ENCODE measurements around the gene IFT43. TPM values are rescaled to one million over a fixed set of nuclear protein-coding genes. Genes with fewer than 3 reads are reported as not detected.

Gene IFT43
- total and polyA plus RNA-seq, 2 donors (not counting 3 experiments of a cell fraction or from before 2014, with no cell fraction given), result 22.3 to 39.0 TPM

DNA sequence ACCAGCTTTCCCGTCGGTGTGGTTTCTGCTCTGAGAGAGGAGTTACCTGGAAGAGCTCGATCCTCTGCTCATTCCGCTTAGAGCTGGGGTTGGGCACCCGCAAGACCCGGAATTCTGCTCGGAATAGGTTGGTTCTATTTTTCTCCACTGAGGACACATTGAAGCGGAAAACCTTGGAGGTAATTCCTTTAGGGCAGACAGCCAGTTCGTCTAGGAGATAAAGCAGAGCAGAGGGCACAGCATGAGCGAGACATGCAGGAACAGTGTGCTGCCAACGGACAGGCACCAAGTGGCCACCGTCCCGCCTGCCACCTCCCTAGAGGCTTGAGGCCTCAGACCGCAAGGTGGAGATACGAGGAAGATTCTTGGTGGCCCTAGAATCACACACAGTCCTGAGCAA, 14.1 kb upstream of the IFT43 start:
- Histone ChIP-seq H3K27me3 (ENCODE audit: control insufficient read depth in 2 of 2, insufficient read depth in 2 of 2, low read length in 2 of 2) (no peaks in the 10 kb centered on the region), H3K27ac (ENCODE audit: insufficient read depth, low read depth, low read length) (no peak overlapping the region), H3K36me3 (ENCODE audit: control insufficient read depth in 2 of 2, extremely low read depth in 1 of 2, insufficient read depth in 2 of 2, low read length in 2 of 2) (no peaks in the 10 kb centered on the region), H4K20me1 (replicated peaks; ENCODE audit: control insufficient read depth, extremely low read depth, insufficient read depth, low read length) (no peaks in the 10 kb centered on the region), H3K4me2 (ENCODE audit: insufficient read depth, low read length) (no peak overlapping the region), H3K4me3 (replicated peaks in 1 of 3; ENCODE audit: insufficient read depth in 1 of 3, low read depth in 1 of 3, low read length in 3 of 3) (no peak overlapping the region), H3K9me1 (replicated peaks; ENCODE audit: control insufficient read depth, extremely low read depth, insufficient read depth, low read length) (no peaks in the 10 kb centered on the region), H3K9ac (replicated peaks; ENCODE audit: extremely low read depth, insufficient read depth, low read length) (no peak overlapping the region), H3K9me3 (replicated peaks; ENCODE audit: control insufficient read depth, insufficient read depth, low read length) (no peaks in the 10 kb centered on the region), H3K4me1 (ENCODE audit: control insufficient read depth, extremely low read depth, insufficient read depth, low read length) (no peaks in the 10 kb centered on the region), H2AFZ (ENCODE audit: low read depth, low read length) (no peak overlapping the region), H3K79me2 (ENCODE audit: control insufficient read depth, insufficient read depth, low read length) (no peaks in the 10 kb centered on the region)
- CTCF ChIA-PET, result interaction anchor here (1.2 to 4.7 kb wide), 6 partner anchors 9 to 262 kb away, joined by 3 to 31 read pairs (median 4); partner anchors contain the start of gene TGFB3
- intact Hi-C loops (cut with micrococcal nuclease) (no loop called here), dilution Hi-C loops (cut with MboI; ENCODE audit: extremely low pct_ligation_motif_present, low sequenced_read_pairs) (no loop called here)
- no TSS peak for BruUV-seq (replicated peaks)
- no peak for DNase-seq (ENCODE audit: low read depth, low spot score)
- FAIRE-seq, result no peak
- TF ChIP-seq, protein P1, sequence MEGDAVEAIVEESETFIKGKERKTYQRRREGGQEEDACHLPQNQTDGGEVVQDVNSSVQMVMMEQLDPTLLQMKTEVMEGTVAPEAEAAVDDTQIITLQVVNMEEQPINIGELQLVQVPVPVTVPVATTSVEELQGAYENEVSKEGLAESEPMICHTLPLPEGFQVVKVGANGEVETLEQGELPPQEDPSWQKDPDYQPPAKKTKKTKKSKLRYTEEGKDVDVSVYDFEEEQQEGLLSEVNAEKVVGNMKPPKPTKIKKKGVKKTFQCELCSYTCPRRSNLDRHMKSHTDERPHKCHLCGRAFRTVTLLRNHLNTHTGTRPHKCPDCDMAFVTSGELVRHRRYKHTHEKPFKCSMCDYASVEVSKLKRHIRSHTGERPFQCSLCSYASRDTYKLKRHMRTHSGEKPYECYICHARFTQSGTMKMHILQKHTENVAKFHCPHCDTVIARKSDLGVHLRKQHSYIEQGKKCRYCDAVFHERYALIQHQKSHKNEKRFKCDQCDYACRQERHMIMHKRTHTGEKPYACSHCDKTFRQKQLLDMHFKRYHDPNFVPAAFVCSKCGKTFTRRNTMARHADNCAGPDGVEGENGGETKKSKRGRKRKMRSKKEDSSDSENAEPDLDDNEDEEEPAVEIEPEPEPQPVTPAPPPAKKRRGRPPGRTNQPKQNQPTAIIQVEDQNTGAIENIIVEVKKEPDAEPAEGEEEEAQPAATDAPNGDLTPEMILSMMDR (IDR thresholded peaks at IDR 0.05; ENCODE audit: extremely low read depth in 1 of 2, insufficient read depth in 1 of 2, low read depth in 1 of 2, low read length in 2 of 2), result no peak
- TF ChIP-seq EZH2 (IDR thresholded peaks at IDR 0.05; ENCODE audit: borderline replicate concordance, low read depth, low read length, severe bottlenecking) (no peak), JUN (IDR thresholded peaks at IDR 0.05; ENCODE audit: borderline replicate concordance, insufficient read depth, insufficient read length, low read depth) (no peak), FOS (IDR thresholded peaks at IDR 0.05; ENCODE audit: borderline replicate concordance, insufficient read depth, low read length) (no peak), GATA2 (IDR thresholded peaks at IDR 0.05; ENCODE audit: insufficient read depth, insufficient read length, low read depth, low read length) (no peak), POLR2A (IDR thresholded peaks at IDR 0.05; ENCODE audit: low read depth, low read length) (no peak), POLR2AphosphoS5 (IDR thresholded peaks at IDR 0.05; ENCODE audit: insufficient read depth, low read depth, low read length) (no peak), MYC (IDR thresholded peaks at IDR 0.05; ENCODE audit: low read depth, low read length) (no peak)
- TF ChIP-seq, protein P2, sequence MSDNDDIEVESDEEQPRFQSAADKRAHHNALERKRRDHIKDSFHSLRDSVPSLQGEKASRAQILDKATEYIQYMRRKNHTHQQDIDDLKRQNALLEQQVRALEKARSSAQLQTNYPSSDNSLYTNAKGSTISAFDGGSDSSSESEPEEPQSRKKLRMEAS (IDR thresholded peaks at IDR 0.05; ENCODE audit: insufficient read depth, insufficient read length), result no peak
- POLR2A ChIA-PET, result no interaction called here
